Ovary (tissue), 3 donors: ENCODE data around the gene CCDC88B.

Experiments
- CTCF ChIP-seq, 3 donors: fragments of 450-650 bp in 2 of 3; fragments of 200-600 bp in 1 of 3; IDR thresholded peaks; one replicate each; pipeline versions ENCODE4 v1.5.1 to v1.8.0; 2016 to 2022; ENCODE audit warnings: antibody characterized with exemption in 3 of 3, mild to moderate bottlenecking in 1 of 3
- EP300 ChIP-seq: sonication (generic); formaldehyde crosslinking; IDR thresholded peaks from one replicate; pipeline ENCODE4 v1.6.1; 2017; ENCODE audit warnings: antibody characterized with exemption
- POLR2A ChIP-seq: fragments of 450-650 bp; IDR thresholded peaks from one replicate; pipeline ENCODE4 v1.6.1; 2017; ENCODE audit warnings: antibody characterized with exemption, mild to moderate bottlenecking, moderate library complexity
- donor health status: DM: no; HTN: no; CAD: no.

- TF ChIP-seq CTCF (IDR thresholded peaks at IDR 0.05) (no peak), EP300 (no peak), POLR2A (no peak)
Measured at GRCh38 chr11:64358536-64358906, 18.5 kb downstream of the CCDC88B start.
